GM21526 (cell line): Measurements from ENCODE around the gene MCFD2.

Experiments used
- ATAC-seq: cut with Tn5 transposase; IDR thresholded peaks from one replicate; pipeline ENCODE4 v1.9.1; 2021; ENCODE audit warnings: moderate library complexity; ENCODE audit not compliant: unreplicated experiment, low FRiP score

Gene MCFD2

GRCh38 chr2:46915281-46915810 is at the start of gene MCFD2:
Gene MCFD2, minus strand, starts transcription at chr2:46915806. Its CDS starts 6,635 bp downstream, at chr2:46909171.
- peak; percentile 7 for ATAC-seq

- ATAC-seq = no peak
Measured at GRCh38 chr2:46964835-46965560, 49.4 kb upstream of the MCFD2 start.

GRCh38 chr2:46963941-46964673 is 48.5 kb upstream of the MCFD2 start:
- no peak for ATAC-seq

- no peak for ATAC-seq
Measured at GRCh38 chr2:46963210-46963609, 47.6 kb upstream of the MCFD2 start.

DNA sequence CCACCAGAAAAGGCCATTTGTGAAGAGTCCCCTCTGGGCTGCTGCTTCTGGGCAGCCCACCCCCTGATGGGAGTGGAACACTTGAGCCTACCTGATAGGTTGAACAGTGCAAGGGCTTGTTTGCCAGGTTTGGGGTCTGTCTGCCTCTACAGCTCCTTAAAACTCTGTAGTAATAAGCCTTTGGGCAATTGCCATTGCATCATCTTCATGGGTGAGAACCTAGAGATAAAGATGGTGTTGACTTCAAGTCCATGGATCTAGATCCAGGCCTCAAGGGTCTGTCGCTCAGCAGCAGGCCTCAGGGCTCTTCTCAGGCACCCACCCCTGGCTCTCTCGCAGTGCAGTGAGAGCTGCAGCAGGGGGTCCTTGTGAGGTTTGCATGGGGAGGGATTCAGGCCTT is 47.1 kb upstream of the MCFD2 start:
- no peak for ATAC-seq

DNA sequence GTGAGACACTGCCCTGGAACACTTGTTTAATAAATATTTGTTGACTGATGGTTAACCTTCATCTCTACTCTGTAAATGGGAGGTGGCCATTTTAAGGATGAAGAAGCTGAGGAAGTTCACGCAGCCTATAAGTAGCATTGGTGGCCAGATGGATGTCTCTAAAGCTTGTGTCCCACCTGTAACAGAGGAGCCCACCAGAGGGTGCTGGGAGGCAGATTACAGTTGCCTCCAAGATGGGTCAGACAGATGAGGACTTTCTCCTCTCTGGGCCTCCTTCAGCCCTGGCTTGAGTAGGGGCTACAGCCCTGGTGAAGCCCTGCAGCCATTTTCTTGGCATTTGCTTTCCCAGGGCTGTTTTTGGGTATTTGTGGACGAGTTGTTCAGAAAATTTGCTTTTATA is 45.0 kb upstream of the MCFD2 start:
- no peak for ATAC-seq

DNA sequence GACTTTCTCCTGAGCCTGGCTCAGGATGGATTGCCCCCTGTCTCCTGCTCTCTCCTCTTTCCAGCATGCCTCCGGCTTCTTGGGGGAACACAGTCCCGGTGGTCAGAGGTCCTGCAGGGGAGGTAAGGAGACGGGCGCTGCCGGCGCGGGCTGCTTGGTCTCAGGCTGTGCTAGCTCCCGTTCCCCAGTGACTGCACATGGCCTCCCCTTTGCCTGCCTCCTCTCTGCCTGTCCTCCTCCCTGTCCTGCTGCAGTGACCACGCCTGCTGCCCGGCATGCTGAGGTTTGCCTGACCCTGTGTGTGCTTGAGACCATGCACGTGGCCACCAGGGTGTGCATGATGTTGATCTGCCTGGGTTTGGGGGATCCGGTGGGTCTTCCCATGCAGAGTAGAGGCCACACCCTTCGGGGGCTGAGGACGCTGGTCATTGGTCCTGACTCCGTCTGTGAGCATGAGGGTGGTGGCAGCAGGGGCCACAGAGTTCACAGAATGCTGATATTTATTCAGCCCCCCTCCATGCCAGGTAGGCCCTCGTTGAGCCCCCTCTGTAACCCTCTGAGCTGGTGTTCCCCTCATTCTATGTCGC is 42.9 kb upstream of the MCFD2 start:
- ATAC-seq = no peak

- ATAC-seq = no peak
Measured at GRCh38 chr2:46956981-46957531, 41.5 kb upstream of the MCFD2 start.

- ATAC-seq = no peak
Measured at GRCh38 chr2:46955764-46956163, 40.2 kb upstream of the MCFD2 start.

DNA sequence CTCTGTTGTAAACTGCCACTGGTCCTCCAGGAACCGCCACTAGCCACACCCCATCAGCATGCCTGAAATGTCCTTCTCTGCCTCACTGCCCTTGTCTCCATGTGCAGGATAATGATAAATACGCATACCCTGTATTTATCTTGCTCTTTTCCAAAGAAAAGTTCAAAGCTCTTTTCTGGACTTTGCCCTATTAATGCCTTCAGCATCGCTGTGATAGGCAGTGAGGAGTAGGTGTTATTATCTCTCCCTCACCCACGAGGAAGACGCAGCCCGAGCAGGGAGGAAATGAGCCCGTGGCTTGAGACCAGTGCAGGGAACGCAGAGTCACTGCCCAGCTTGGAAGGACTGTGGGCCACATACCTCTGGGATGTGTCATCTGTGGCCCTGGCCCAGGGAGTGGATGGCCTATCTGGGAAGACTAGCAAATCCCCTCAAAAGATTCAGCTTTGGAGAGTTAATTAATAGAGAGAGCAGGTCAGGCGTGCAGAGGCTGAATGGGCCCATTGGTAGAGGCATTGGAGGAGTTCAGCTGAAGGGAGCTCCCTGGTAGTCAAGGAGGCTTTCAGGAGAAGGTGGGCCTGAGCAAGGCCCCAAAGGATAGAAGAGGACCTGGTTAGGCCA is 39.5 kb upstream of the MCFD2 start:
- no peak for ATAC-seq

- no peak for ATAC-seq
Measured at GRCh38 chr2:46952171-46952570, 36.6 kb upstream of the MCFD2 start.

DNA sequence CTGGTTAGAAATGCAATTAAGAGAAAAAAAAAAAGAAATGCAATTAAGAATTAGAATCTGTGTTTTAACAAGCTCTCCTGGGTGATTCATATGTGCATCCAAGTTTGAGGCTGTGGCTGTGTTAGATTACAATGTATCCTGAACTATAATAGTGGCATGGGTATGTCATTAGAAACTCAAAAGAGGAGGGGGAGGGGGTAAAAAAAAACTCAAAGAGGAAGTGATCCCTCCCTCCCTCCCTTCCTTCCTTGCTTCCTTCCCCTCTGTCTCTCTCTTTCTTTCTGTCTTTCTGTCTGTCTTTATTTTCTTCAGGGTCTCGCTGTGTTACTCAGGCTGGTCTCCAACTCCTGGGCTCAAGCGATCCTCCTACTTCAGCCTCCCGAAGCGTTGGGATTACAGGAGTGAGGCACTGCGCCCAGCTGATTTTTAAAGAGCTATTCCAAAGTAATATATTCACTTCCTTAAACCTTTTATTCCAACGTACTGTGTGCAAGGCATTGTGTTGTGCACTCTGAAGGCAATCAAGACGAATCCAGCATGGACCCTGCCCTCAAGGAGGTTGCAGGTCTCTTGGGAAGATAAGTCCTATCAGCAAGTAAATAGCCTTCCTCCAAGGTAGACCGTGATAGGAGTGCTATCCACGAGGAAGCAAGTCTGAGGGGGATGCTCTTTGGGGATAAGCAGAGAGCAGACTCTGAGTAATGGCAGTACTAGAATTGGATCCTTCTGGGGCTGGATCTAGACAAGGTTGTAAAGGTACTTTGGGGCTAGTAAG is 35.9 kb upstream of the MCFD2 start:
- no peak for ATAC-seq

DNA sequence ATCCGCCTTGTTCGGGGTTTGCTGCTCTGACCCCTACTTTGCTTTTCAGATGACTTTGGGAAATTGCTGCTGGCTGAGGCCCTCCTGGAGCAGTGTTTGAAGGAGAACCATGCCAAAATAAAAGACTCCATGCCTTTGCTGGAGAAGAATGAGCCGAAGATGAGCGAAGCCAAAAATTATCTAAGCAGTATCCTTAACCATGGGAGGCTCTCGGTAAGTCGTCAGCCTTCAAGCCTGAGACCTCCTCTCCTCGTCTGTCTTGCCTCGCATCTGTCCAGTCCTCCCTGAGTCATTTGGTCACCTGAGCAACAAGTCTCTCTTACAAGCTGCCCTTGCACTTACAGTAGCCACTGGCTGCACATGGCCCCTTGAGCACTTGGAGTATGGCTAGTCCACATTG is 34.7 kb upstream of the MCFD2 start:
- no peak for ATAC-seq

DNA sequence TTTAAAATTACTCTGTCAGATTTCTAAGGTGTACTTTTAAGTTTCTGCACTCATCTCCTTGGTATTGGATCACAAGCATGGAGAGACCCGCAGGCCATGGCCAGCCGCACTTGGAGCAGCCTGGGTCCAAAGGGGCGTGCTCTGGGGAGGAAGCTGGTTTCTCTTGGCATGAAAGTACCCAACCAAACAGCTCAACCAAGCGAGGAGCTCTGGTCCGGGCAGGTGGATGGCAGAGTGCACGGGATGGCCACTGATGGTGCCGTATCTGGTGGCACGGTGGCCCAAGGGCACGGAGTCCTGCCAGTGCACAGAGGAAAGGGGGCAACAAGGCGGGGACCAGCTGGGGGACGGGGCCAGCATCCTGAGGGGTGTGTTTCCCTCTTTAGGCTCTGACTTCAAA is 32.2 kb upstream of the MCFD2 start:
- ATAC-seq = no peak

GRCh38 chr2:46945671-46946070 is 30.1 kb upstream of the MCFD2 start:
- no peak for ATAC-seq

GRCh38 chr2:46943881-46944798 is 28.5 kb upstream of the MCFD2 start:
- ATAC-seq = no peak

DNA sequence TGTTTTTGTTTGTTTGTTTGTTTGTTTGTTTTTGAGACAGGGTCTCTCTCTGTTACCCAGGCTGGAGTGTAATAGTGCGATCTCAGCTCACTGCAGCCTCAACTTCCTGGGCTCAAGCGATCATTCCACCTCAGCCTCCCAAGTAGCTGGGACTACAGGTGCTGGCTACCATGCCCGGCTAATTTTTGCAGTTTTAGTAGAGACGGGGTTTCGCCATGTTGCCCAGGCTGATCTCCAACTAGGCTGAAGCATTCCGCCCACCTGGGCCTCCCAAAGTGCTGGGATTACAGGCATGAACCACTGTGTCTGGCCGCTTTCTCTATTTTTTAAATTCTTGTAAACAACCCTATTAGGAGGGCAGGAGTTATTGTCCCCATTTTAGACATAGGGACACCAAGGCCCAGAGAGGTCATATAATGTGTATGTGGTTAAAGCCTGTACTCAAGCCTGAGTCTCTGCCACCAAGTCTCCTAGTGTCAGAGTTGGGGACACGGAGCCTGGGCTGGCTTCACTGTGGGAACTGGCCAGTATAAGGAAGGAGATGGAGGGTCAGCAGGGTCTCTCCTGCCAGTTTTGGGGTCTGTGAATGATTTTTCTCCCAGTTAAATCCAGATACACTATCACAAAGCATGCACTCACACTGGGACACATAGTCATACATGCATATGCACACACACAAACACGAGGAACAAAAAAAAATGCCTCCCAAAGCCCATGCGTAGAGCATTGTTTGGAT is 27.5 kb upstream of the MCFD2 start:
- ATAC-seq = no peak

- ATAC-seq = peak; percentile 36
Measured at GRCh38 chr2:46942143-46942526, 26.5 kb upstream of the MCFD2 start.
